ENCODE measurements around the gene SNCG.
A peak's percentile ranks its signal among the peaks of the same experiment; 100 is the strongest.

SNCG gene

GRCh38 chr10:86967481-86967941 is 9.1 kb downstream of the SNCG start:
- TF ChIP-seq CTCF (IDR thresholded peaks at IDR 0.05; ENCODE audit: low read depth, low read length) = no peak
- no peak overlapping the region for H3K4me3 ChIP-seq (replicated peaks in 1 of 2; ENCODE audit: low read depth in 2 of 2, low read length in 2 of 2)
- no peak for DNase-seq (ENCODE audit: low read depth in 2 of 2)

GRCh38 chr10:86968271-86968993 is 10.0 kb downstream of the SNCG start, which contains the start of gene ADIRF:
Gene ADIRF (plus strand): TSS chr10:86968482. CDS start chr10:86968545, 63 bp downstream.
- TF ChIP-seq CTCF (IDR thresholded peaks at IDR 0.05; ENCODE audit: low read depth, low read length) = no peak
- H3K4me3 ChIP-seq (replicated peaks in 1 of 2; ENCODE audit: low read depth in 2 of 2, low read length in 2 of 2) = peak within 1 kb of the TSS; percentile 24 to 48
- no peak for DNase-seq (ENCODE audit: low read depth in 2 of 2)

- H3K4me3 ChIP-seq (replicated peaks in 1 of 2; ENCODE audit: low read depth in 2 of 2, low read length in 2 of 2) = peak overlapping the region in 1 of 2 donors; percentile 48
- TF ChIP-seq CTCF (IDR thresholded peaks at IDR 0.05; ENCODE audit: low read depth, low read length) = no peak
- no peak for DNase-seq (ENCODE audit: low read depth in 2 of 2)
Measured at GRCh38 chr10:86968994-86969355, 10.6 kb downstream of the SNCG start.

GRCh38 chr10:86969421-86970041 is 11.1 kb downstream of the SNCG start:
- peak; percentile 38 to 68 for DNase-seq (ENCODE audit: low read depth in 2 of 2)
- TF ChIP-seq CTCF (IDR thresholded peaks at IDR 0.05; ENCODE audit: low read depth, low read length) = no peak
- peak overlapping the region in 1 of 2 donors; percentile 48 for H3K4me3 ChIP-seq (replicated peaks in 1 of 2; ENCODE audit: low read depth in 2 of 2, low read length in 2 of 2)

- H3K4me3 ChIP-seq (replicated peaks in 1 of 2; ENCODE audit: low read depth in 2 of 2, low read length in 2 of 2) = peak overlapping the region; percentile 57
- no peak for TF ChIP-seq CTCF (IDR thresholded peaks at IDR 0.05; ENCODE audit: low read depth, low read length)
- peak; percentile 34 to 54 for DNase-seq (ENCODE audit: low read depth in 2 of 2)
Measured at GRCh38 chr10:86970162-86970981, 12.0 kb downstream of the SNCG start.

- peak overlapping the region; percentile 57 for H3K4me3 ChIP-seq (replicated peaks in 1 of 2; ENCODE audit: low read depth in 2 of 2, low read length in 2 of 2)
- no peak for DNase-seq (ENCODE audit: low read depth in 2 of 2)
- TF ChIP-seq CTCF (IDR thresholded peaks at IDR 0.05; ENCODE audit: low read depth, low read length) = no peak
Measured at GRCh38 chr10:86970982-86971231, 12.5 kb downstream of the SNCG start.

Measured in cardiac fibroblast (primary cell).